GM18507 (cell line): ENCODE measurements around the gene RGS12.

Experiments used
- DNase-seq: peaks from one replicate; pipeline ENCODE4 v3.0.0; 2011; ENCODE audit warnings: low read depth; ENCODE audit not compliant: insufficient read length; ENCODE audit errors: extremely low spot score
- FAIRE-seq: peaks from 2 replicates; lab custom pipeline; 2011; peaks lifted over from hg19 to GRCh38; lab: Jason Lieb, UNC

Gene RGS12

GRCh38 chr4:3320361-3321023, 27.7 kb downstream of the RGS12 start:
- DNase-seq (no peak), FAIRE-seq (no peak)

GRCh38 chr4:3321295-3321889, 28.6 kb downstream of the RGS12 start:
- no peak for FAIRE-seq
- no peak for DNase-seq

GRCh38 chr4:3322059-3322550, 29.3 kb downstream of the RGS12 start:
- DNase-seq (no peak), FAIRE-seq (no peak)

- FAIRE-seq, result no peak
- DNase-seq, result no peak
Measured at GRCh38 chr4:3323071-3323481, 30.3 kb downstream of the RGS12 start.

GRCh38 chr4:3324093-3324815, 31.4 kb downstream of the RGS12 start:
- FAIRE-seq, result no peak
- no peak for DNase-seq

- FAIRE-seq (no peak), DNase-seq (no peak)
Measured at GRCh38 chr4:3328814-3329663, 36.2 kb downstream of the RGS12 start.

- no peak for DNase-seq
- no peak for FAIRE-seq
Measured at GRCh38 chr4:3329887-3330286, 37.1 kb downstream of the RGS12 start.

- DNase-seq (no peak), FAIRE-seq (no peak)
Measured at GRCh38 chr4:3330707-3331106, 37.9 kb downstream of the RGS12 start.

- DNase-seq (no peak), FAIRE-seq (no peak)
Measured at GRCh38 chr4:3331511-3332394, 38.9 kb downstream of the RGS12 start.

- no peak for DNase-seq
- FAIRE-seq, result no peak
Measured at GRCh38 chr4:3332498-3332897, 39.7 kb downstream of the RGS12 start.

- FAIRE-seq, result peak; percentile 29
- DNase-seq, result no peak
Measured at GRCh38 chr4:3334316-3334715, 41.5 kb downstream of the RGS12 start.

GRCh38 chr4:3335385-3335784, 42.6 kb downstream of the RGS12 start:
- FAIRE-seq (no peak), DNase-seq (no peak)

- no peak for FAIRE-seq
- DNase-seq, result no peak
Measured at GRCh38 chr4:3335982-3336381, 43.2 kb downstream of the RGS12 start.

GRCh38 chr4:3336382-3337356, 43.8 kb downstream of the RGS12 start:
- no peak for DNase-seq
- FAIRE-seq, result no peak

GRCh38 chr4:3337357-3337732, 44.5 kb downstream of the RGS12 start:
- DNase-seq (no peak), FAIRE-seq (no peak)

- DNase-seq (no peak), FAIRE-seq (no peak)
Measured at GRCh38 chr4:3337811-3338210, 45.0 kb downstream of the RGS12 start.

- FAIRE-seq (no peak), DNase-seq (no peak)
Measured at GRCh38 chr4:3338321-3338838, 45.6 kb downstream of the RGS12 start.
